ENCODE data around the gene TMOD1.
"Not testable (repeated sequence)": the region's sequence is repeated elsewhere in the genome, so short reads cannot be mapped to it uniquely, and the experiment has no call there.

DNA sequence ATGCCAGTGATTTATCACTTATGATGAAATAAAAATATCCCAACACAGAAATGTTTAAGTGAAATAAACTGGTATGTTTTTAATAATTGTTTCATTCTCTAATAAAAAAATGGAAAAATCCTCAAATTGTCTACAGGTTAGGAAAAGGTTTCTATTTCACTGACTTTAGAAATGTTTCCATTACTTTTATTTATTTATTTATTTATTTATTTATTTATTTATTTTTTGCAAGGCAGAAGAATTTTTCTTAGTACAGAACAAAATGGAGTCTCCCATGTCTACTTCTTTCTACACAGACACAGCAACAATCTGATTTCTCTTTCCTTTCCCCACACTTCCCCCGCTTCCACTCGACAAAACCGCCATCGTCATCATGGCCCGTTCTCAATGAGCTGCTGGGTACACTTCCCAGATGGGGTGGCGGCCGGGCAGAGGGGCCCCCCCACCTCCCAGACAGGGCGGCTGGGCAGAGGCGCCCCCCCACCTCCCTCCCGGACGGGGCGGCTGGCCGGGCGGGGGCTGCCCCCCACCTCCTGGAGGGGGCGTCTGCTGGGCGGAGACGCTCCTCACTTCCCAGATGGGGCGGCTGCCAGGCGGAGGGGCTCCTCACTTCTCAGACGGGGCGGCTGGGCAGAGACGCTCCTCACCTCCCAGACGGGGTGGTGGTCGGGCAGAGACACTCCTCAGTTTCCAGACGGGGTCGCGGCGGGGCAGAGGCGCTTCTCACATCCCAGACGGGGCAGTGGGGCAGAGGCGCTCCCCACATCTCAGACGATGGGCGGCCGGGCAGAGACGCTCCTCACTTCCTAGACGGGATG, 3.7 kb upstream of the TMOD1 start:
- not testable (repeated sequence) for TF ChIP-seq TCF12 (IDR thresholded peaks at IDR 0.05); POLR2AphosphoS5 (IDR thresholded peaks at IDR 0.05; ENCODE audit: low read depth, low read length); EP300 (IDR thresholded peaks at IDR 0.05; ENCODE audit: borderline replicate concordance in 1 of 2, low read depth in 1 of 2, low read length in 1 of 2); EZH2phosphoT487 (IDR thresholded peaks at IDR 0.05; ENCODE audit: borderline replicate concordance, low read depth); MXI1 (IDR thresholded peaks at IDR 0.05; ENCODE audit: low read depth, low read length); RAD21 (IDR thresholded peaks at IDR 0.05; ENCODE audit: low read length); SIN3A (IDR thresholded peaks at IDR 0.05; ENCODE audit: borderline replicate concordance, low read depth, low read length); TAF1 (IDR thresholded peaks at IDR 0.05; ENCODE audit: borderline replicate concordance, low read depth, low read length); RFX5 (IDR thresholded peaks at IDR 0.05; ENCODE audit: low read length)
- TF ChIP-seq, protein P1, sequence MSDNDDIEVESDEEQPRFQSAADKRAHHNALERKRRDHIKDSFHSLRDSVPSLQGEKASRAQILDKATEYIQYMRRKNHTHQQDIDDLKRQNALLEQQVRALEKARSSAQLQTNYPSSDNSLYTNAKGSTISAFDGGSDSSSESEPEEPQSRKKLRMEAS (IDR thresholded peaks at IDR 0.05; ENCODE audit: low read depth), result not testable (repeated sequence)
- TF ChIP-seq, protein P2, sequence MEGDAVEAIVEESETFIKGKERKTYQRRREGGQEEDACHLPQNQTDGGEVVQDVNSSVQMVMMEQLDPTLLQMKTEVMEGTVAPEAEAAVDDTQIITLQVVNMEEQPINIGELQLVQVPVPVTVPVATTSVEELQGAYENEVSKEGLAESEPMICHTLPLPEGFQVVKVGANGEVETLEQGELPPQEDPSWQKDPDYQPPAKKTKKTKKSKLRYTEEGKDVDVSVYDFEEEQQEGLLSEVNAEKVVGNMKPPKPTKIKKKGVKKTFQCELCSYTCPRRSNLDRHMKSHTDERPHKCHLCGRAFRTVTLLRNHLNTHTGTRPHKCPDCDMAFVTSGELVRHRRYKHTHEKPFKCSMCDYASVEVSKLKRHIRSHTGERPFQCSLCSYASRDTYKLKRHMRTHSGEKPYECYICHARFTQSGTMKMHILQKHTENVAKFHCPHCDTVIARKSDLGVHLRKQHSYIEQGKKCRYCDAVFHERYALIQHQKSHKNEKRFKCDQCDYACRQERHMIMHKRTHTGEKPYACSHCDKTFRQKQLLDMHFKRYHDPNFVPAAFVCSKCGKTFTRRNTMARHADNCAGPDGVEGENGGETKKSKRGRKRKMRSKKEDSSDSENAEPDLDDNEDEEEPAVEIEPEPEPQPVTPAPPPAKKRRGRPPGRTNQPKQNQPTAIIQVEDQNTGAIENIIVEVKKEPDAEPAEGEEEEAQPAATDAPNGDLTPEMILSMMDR (IDR thresholded peaks at IDR 0.05), result not testable (repeated sequence)
- TF ChIP-seq, protein P3, sequence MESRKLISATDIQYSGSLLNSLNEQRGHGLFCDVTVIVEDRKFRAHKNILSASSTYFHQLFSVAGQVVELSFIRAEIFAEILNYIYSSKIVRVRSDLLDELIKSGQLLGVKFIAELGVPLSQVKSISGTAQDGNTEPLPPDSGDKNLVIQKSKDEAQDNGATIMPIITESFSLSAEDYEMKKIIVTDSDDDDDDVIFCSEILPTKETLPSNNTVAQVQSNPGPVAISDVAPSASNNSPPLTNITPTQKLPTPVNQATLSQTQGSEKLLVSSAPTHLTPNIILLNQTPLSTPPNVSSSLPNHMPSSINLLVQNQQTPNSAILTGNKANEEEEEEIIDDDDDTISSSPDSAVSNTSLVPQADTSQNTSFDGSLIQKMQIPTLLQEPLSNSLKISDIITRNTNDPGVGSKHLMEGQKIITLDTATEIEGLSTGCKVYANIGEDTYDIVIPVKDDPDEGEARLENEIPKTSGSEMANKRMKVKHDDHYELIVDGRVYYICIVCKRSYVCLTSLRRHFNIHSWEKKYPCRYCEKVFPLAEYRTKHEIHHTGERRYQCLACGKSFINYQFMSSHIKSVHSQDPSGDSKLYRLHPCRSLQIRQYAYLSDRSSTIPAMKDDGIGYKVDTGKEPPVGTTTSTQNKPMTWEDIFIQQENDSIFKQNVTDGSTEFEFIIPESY (IDR thresholded peaks at IDR 0.05; ENCODE audit: borderline replicate concordance, low read depth), result not testable (repeated sequence)
- TF ChIP-seq, protein P4, sequence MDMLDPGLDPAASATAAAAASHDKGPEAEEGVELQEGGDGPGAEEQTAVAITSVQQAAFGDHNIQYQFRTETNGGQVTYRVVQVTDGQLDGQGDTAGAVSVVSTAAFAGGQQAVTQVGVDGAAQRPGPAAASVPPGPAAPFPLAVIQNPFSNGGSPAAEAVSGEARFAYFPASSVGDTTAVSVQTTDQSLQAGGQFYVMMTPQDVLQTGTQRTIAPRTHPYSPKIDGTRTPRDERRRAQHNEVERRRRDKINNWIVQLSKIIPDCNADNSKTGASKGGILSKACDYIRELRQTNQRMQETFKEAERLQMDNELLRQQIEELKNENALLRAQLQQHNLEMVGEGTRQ (IDR thresholded peaks at IDR 0.05; ENCODE audit: borderline replicate concordance, low read depth, low read length), result not testable (repeated sequence)
